Measurements from ENCODE around the gene STH.

DNA sequence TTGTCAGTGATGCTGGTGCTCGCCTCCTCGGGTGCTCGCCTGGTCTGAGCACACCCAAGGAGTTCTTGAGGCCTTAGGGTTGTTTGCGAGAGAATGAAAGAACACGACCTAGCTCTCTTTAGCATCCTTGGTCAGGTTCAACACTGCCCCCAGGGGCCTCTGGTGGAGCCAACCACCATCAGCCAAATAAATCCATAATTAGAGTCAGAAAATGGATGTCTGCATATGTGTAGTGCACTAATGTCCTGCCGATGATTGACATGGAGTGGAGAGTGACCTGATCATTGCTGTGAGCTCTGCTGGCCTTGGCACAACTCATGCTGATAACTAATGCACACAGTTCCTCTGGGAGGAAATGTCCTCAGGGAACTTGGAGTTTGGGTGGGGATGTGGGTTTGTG is 8.2 kb upstream of the STH start:
- TF ChIP-seq ARNTL (CRISPR knock-in tag; IDR thresholded peaks at IDR 0.05; ENCODE audit: borderline replicate concordance, low read depth) (no peak), ZC3H10 (CRISPR knock-in tag; IDR thresholded peaks at IDR 0.05) (no peak), TSHZ2 (CRISPR knock-in tag; IDR thresholded peaks at IDR 0.05) (no peak), RARB (CRISPR knock-in tag; IDR thresholded peaks at IDR 0.05) (no peak)
